Islet of Langerhans (tissue), 1 donor: ENCODE measurements around the gene ZFYVE28.
A peak's percentile ranks its signal among the peaks of the same experiment; 100 is the strongest.

Source experiments
- FAIRE-seq: peaks from one replicate; lab custom pipeline; 2011; peaks lifted over from hg19 to GRCh38; lab: Jason Lieb, UNC

The ZFYVE28 gene

GRCh38 chr4:2270341-2271165 lies 147.9 kb downstream of the ZFYVE28 start:
- FAIRE-seq, result no peak

- FAIRE-seq, result no peak
These were observed 148.8 kb downstream of the ZFYVE28 start for GRCh38 chr4:2269618-2270163.

GRCh38 chr4:2269206-2269531 lies 149.3 kb downstream of the ZFYVE28 start:
- no peak for FAIRE-seq

GRCh38 chr4:2268357-2269205 lies 149.9 kb downstream of the ZFYVE28 start:
- FAIRE-seq, result no peak

GRCh38 chr4:2267841-2268240 lies 150.6 kb downstream of the ZFYVE28 start:
- no peak for FAIRE-seq

- no peak for FAIRE-seq
These were observed 151.1 kb downstream of the ZFYVE28 start for GRCh38 chr4:2267320-2267811.

GRCh38 chr4:2266821-2267220 lies 151.6 kb downstream of the ZFYVE28 start:
- no peak for FAIRE-seq

GRCh38 chr4:2266181-2266580 lies 152.3 kb downstream of the ZFYVE28 start:
- FAIRE-seq, result no peak

- FAIRE-seq, result no peak
These were observed 153.0 kb downstream of the ZFYVE28 start for GRCh38 chr4:2265113-2266110.

- no peak for FAIRE-seq
These were observed 153.9 kb downstream of the ZFYVE28 start for GRCh38 chr4:2264481-2265041.

GRCh38 chr4:2263926-2264321 lies 154.5 kb downstream of the ZFYVE28 start:
- no peak for FAIRE-seq

GRCh38 chr4:2262944-2263250 lies 155.5 kb downstream of the ZFYVE28 start:
- no peak for FAIRE-seq

GRCh38 chr4:2262145-2262943 lies 156.1 kb downstream of the ZFYVE28 start:
- FAIRE-seq, result peak; percentile 47

GRCh38 chr4:2261853-2262144 lies 156.6 kb downstream of the ZFYVE28 start, which contains the start of gene MXD4:
MXD4 (minus strand) TSS chr4:2262109; CDS start chr4:2261980, 129 bp downstream.
- FAIRE-seq, result no peak

- no peak for FAIRE-seq
These were observed 157.2 kb downstream of the ZFYVE28 start for GRCh38 chr4:2261110-2261852.

GRCh38 chr4:2260344-2261109 lies 157.9 kb downstream of the ZFYVE28 start:
- FAIRE-seq, result no peak

GRCh38 chr4:2259541-2260343 lies 158.7 kb downstream of the ZFYVE28 start:
- FAIRE-seq, result no peak

GRCh38 chr4:2259036-2259540 lies 159.4 kb downstream of the ZFYVE28 start:
- FAIRE-seq, result no peak
